HG02610 (cell line): ENCODE data around the gene HPSE2.

ENCODE experiments used
- ATAC-seq: cut with Tn5 transposase; IDR thresholded peaks from one replicate; pipeline ENCODE4 v1.9.1; 2021; ENCODE audit warnings: mild to moderate bottlenecking, moderate library complexity; ENCODE audit not compliant: unreplicated experiment

The HPSE2 gene

GRCh38 chr10:98632456-98633150, 603.0 kb downstream of the HPSE2 start:
- no peak for ATAC-seq

- ATAC-seq = no peak
These were observed 607.4 kb downstream of the HPSE2 start for GRCh38 chr10:98628206-98628605.

GRCh38 chr10:98627711-98628110, 607.9 kb downstream of the HPSE2 start:
- no peak for ATAC-seq

GRCh38 chr10:98624963-98625362, 610.7 kb downstream of the HPSE2 start:
- ATAC-seq = no peak

GRCh38 chr10:98623176-98623575, 612.5 kb downstream of the HPSE2 start:
- no peak for ATAC-seq

- no peak for ATAC-seq
These were observed 614.0 kb downstream of the HPSE2 start for GRCh38 chr10:98621630-98622029.

- ATAC-seq = no peak
These were observed 615.1 kb downstream of the HPSE2 start for GRCh38 chr10:98620503-98620902.

GRCh38 chr10:98619446-98619845, 616.2 kb downstream of the HPSE2 start:
- peak; percentile 52 for ATAC-seq

GRCh38 chr10:98617906-98618520, 617.6 kb downstream of the HPSE2 start:
- no peak for ATAC-seq

- no peak for ATAC-seq
These were observed 622.2 kb downstream of the HPSE2 start for GRCh38 chr10:98613446-98613845.

- ATAC-seq = no peak
These were observed 624.2 kb downstream of the HPSE2 start for GRCh38 chr10:98611436-98611835.

- ATAC-seq = no peak
These were observed 624.8 kb downstream of the HPSE2 start for GRCh38 chr10:98610836-98611235.

GRCh38 chr10:98610301-98610700, 625.4 kb downstream of the HPSE2 start:
- ATAC-seq = no peak

- ATAC-seq = no peak
These were observed 626.4 kb downstream of the HPSE2 start for GRCh38 chr10:98609265-98609664.

- ATAC-seq = no peak
These were observed 627.2 kb downstream of the HPSE2 start for GRCh38 chr10:98608411-98608810.

GRCh38 chr10:98602224-98602623, 633.4 kb downstream of the HPSE2 start:
- no peak for ATAC-seq

- ATAC-seq = no peak
These were observed 636.5 kb downstream of the HPSE2 start for GRCh38 chr10:98599032-98599610.

- no peak for ATAC-seq
These were observed 639.2 kb downstream of the HPSE2 start for GRCh38 chr10:98596404-98596803.

GRCh38 chr10:98589691-98590090, 646.0 kb downstream of the HPSE2 start:
- no peak for ATAC-seq

- no peak for ATAC-seq
These were observed 646.6 kb downstream of the HPSE2 start for GRCh38 chr10:98589007-98589406.

- ATAC-seq = no peak
These were observed 648.4 kb downstream of the HPSE2 start for GRCh38 chr10:98587156-98587837.

- ATAC-seq = no peak
These were observed 649.6 kb downstream of the HPSE2 start for GRCh38 chr10:98586096-98586495.
